Mammary epithelial cell (primary cell): ENCODE data around the gene LIN9.

Experiments used
- EZH2 ChIP-seq: IDR thresholded peaks from 2 replicates; pipeline ENCODE4 v1.6.1; 2012; ENCODE audit warnings: low read length, inconsistent platforms, borderline replicate concordance
- TF ChIP-seq, protein P1 (sequence below), 2 donors: IDR thresholded peaks in 1 of 2; conservative IDR thresholded peaks in 1 of 2; 2 replicates each; pipeline ENCODE4 v1.5.1; 2011 to 2012; ENCODE audit warnings: inconsistent platforms in 2 of 2, low read length in 2 of 2, mild to moderate bottlenecking in 2 of 2, control low read depth in 1 of 2, low read depth in 1 of 2; ENCODE audit not compliant: insufficient read depth in 1 of 2; ENCODE audit errors: extremely low read depth in 1 of 2

DNA sequence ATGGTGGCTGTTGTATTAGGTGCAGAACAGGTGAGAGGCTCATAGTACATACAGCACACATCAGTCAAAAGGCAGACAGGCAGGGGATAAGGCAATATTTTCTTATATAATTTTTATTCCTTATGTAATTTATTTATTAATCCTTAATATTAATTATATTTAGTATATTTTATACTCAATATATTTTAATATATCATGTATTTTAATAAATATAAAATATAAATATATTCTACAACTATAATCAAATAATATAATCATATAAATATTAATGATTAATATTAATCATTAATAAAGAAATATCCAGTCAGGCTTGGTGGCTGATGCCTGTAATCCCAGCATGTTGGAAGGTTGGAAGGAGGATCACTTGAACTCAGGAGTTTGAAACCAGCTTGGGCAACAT lies 104.8 kb downstream of the LIN9 start:
- TF ChIP-seq, protein P1, sequence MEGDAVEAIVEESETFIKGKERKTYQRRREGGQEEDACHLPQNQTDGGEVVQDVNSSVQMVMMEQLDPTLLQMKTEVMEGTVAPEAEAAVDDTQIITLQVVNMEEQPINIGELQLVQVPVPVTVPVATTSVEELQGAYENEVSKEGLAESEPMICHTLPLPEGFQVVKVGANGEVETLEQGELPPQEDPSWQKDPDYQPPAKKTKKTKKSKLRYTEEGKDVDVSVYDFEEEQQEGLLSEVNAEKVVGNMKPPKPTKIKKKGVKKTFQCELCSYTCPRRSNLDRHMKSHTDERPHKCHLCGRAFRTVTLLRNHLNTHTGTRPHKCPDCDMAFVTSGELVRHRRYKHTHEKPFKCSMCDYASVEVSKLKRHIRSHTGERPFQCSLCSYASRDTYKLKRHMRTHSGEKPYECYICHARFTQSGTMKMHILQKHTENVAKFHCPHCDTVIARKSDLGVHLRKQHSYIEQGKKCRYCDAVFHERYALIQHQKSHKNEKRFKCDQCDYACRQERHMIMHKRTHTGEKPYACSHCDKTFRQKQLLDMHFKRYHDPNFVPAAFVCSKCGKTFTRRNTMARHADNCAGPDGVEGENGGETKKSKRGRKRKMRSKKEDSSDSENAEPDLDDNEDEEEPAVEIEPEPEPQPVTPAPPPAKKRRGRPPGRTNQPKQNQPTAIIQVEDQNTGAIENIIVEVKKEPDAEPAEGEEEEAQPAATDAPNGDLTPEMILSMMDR (conservative IDR thresholded peaks at IDR 0.05 in 1 of 2, IDR thresholded peaks at IDR 0.05 in 1 of 2; ENCODE audit: extremely low read depth in 1 of 2, insufficient read depth in 1 of 2, low read depth in 1 of 2, low read length in 2 of 2) = no peak
- TF ChIP-seq EZH2 = no peak
